Measurements from ENCODE around the gene KCNIP1.
"Not testable (repeated sequence)": the region's sequence is repeated elsewhere in the genome, so short reads cannot be mapped to it uniquely, and the experiment has no call there.

The KCNIP1 gene

GRCh38 chr5:170752257-170753215 is 248.7 kb downstream of the KCNIP1 start:
- Mint-ChIP-seq H3K4me1 (ENCODE audit: low read depth) (peaks cover 6% of the 10 kb centered on the region), H3K27me3 (peaks cover 20% of the 10 kb centered on the region), H3K36me3 (ENCODE audit: low read depth) (no peaks in the 10 kb centered on the region), H3K9me3 (no peaks in the 10 kb centered on the region), H3K27ac (no peak overlapping the region), H3K4me3 (no peak overlapping the region)
- intact Hi-C loops (cut with micrococcal nuclease): no loop called here

GRCh38 chr5:170753311-170753710 is 249.5 kb downstream of the KCNIP1 start:
- no peak overlapping the region for H3K4me3 Mint-ChIP-seq
- no peaks in the 10 kb centered on the region for H3K36me3 Mint-ChIP-seq (ENCODE audit: low read depth)
- intact Hi-C loops (cut with micrococcal nuclease): no loop called here
- H3K27ac Mint-ChIP-seq: no peak overlapping the region
- H3K27me3 Mint-ChIP-seq: peaks cover 21% of the 10 kb centered on the region
- H3K9me3 Mint-ChIP-seq: no peaks in the 10 kb centered on the region
- H3K4me1 Mint-ChIP-seq (ENCODE audit: low read depth): peaks cover 6% of the 10 kb centered on the region

- H3K4me1 Mint-ChIP-seq (ENCODE audit: low read depth); H3K27ac Mint-ChIP-seq; H3K4me3 Mint-ChIP-seq; H3K9me3 Mint-ChIP-seq; H3K36me3 Mint-ChIP-seq (ENCODE audit: low read depth); intact Hi-C loops (cut with micrococcal nuclease): not testable (repeated sequence)
- H3K27me3 Mint-ChIP-seq: peaks cover 18% of the 10 kb centered on the region
These were observed 250.7 kb downstream of the KCNIP1 start for GRCh38 chr5:170754508-170754907.

GRCh38 chr5:170755679-170756456 is 252.0 kb downstream of the KCNIP1 start:
- no peaks in the 10 kb centered on the region for H3K36me3 Mint-ChIP-seq (ENCODE audit: low read depth)
- no peaks in the 10 kb centered on the region for H3K9me3 Mint-ChIP-seq
- peaks cover 16% of the 10 kb centered on the region for H3K27me3 Mint-ChIP-seq
- no peak overlapping the region for H3K4me3 Mint-ChIP-seq
- no peak overlapping the region for H3K27ac Mint-ChIP-seq
- peaks cover 6% of the 10 kb centered on the region for H3K4me1 Mint-ChIP-seq (ENCODE audit: low read depth)
- intact Hi-C loops (cut with micrococcal nuclease): no loop called here

GRCh38 chr5:170756691-170757090 is 252.9 kb downstream of the KCNIP1 start:
- intact Hi-C loops (cut with micrococcal nuclease): no loop called here
- Mint-ChIP-seq H3K4me3 (no peak overlapping the region), H3K36me3 (ENCODE audit: low read depth) (no peaks in the 10 kb centered on the region), H3K27me3 (peaks cover 18% of the 10 kb centered on the region), H3K4me1 (ENCODE audit: low read depth) (peaks cover 6% of the 10 kb centered on the region), H3K9me3 (no peaks in the 10 kb centered on the region), H3K27ac (no peak overlapping the region)

GRCh38 chr5:170757182-170757601 is 253.4 kb downstream of the KCNIP1 start:
- no peaks in the 10 kb centered on the region for H3K9me3 Mint-ChIP-seq
- no peak overlapping the region for H3K27ac Mint-ChIP-seq
- H3K4me1 Mint-ChIP-seq (ENCODE audit: low read depth): peaks cover 6% of the 10 kb centered on the region
- H3K36me3 Mint-ChIP-seq (ENCODE audit: low read depth): no peaks in the 10 kb centered on the region
- intact Hi-C loops (cut with micrococcal nuclease): no loop called here
- H3K4me3 Mint-ChIP-seq: no peak overlapping the region
- H3K27me3 Mint-ChIP-seq: peaks cover 14% of the 10 kb centered on the region

- H3K4me3 Mint-ChIP-seq: no peak overlapping the region
- peaks cover 12% of the 10 kb centered on the region for H3K27me3 Mint-ChIP-seq
- intact Hi-C loops (cut with micrococcal nuclease): no loop called here
- peaks cover 6% of the 10 kb centered on the region for H3K4me1 Mint-ChIP-seq (ENCODE audit: low read depth)
- H3K36me3 Mint-ChIP-seq (ENCODE audit: low read depth): no peaks in the 10 kb centered on the region
- no peak overlapping the region for H3K27ac Mint-ChIP-seq
- no peaks in the 10 kb centered on the region for H3K9me3 Mint-ChIP-seq
These were observed 253.8 kb downstream of the KCNIP1 start for GRCh38 chr5:170757669-170758068.

- Mint-ChIP-seq H3K4me3 (no peak overlapping the region), H3K27ac (no peak overlapping the region), H3K27me3 (peaks cover 11% of the 10 kb centered on the region), H3K36me3 (ENCODE audit: low read depth) (no peaks in the 10 kb centered on the region), H3K4me1 (ENCODE audit: low read depth) (peaks cover 6% of the 10 kb centered on the region), H3K9me3 (no peaks in the 10 kb centered on the region)
- intact Hi-C loops (cut with micrococcal nuclease): no loop called here
These were observed 254.7 kb downstream of the KCNIP1 start for GRCh38 chr5:170758481-170758880.

GRCh38 chr5:170760113-170760512 is 256.3 kb downstream of the KCNIP1 start:
- Mint-ChIP-seq H3K4me1 (ENCODE audit: low read depth) (peaks cover 6% of the 10 kb centered on the region), H3K27me3 (peaks cover 11% of the 10 kb centered on the region), H3K4me3 (no peak overlapping the region), H3K27ac (no peak overlapping the region), H3K9me3 (no peaks in the 10 kb centered on the region), H3K36me3 (ENCODE audit: low read depth) (no peaks in the 10 kb centered on the region)
- intact Hi-C loops (cut with micrococcal nuclease): no loop called here

- Mint-ChIP-seq H3K4me3 (no peak overlapping the region), H3K4me1 (ENCODE audit: low read depth) (peaks cover 4% of the 10 kb centered on the region), H3K27me3 (peaks cover 11% of the 10 kb centered on the region), H3K36me3 (ENCODE audit: low read depth) (no peaks in the 10 kb centered on the region), H3K27ac (no peak overlapping the region), H3K9me3 (no peaks in the 10 kb centered on the region)
- intact Hi-C loops (cut with micrococcal nuclease): no loop called here
These were observed 257.4 kb downstream of the KCNIP1 start for GRCh38 chr5:170761048-170761707.

GRCh38 chr5:170761708-170762066 is 257.9 kb downstream of the KCNIP1 start:
- peaks cover 11% of the 10 kb centered on the region for H3K27me3 Mint-ChIP-seq
- H3K9me3 Mint-ChIP-seq: no peaks in the 10 kb centered on the region
- no peaks in the 10 kb centered on the region for H3K36me3 Mint-ChIP-seq (ENCODE audit: low read depth)
- intact Hi-C loops (cut with micrococcal nuclease): no loop called here
- H3K4me3 Mint-ChIP-seq: no peak overlapping the region
- H3K27ac Mint-ChIP-seq: no peak overlapping the region
- H3K4me1 Mint-ChIP-seq (ENCODE audit: low read depth): no peaks in the 10 kb centered on the region

GRCh38 chr5:170762298-170762697 is 258.5 kb downstream of the KCNIP1 start:
- H3K4me1 Mint-ChIP-seq (ENCODE audit: low read depth); intact Hi-C loops (cut with micrococcal nuclease); H3K27ac Mint-ChIP-seq; H3K36me3 Mint-ChIP-seq (ENCODE audit: low read depth); H3K9me3 Mint-ChIP-seq; H3K4me3 Mint-ChIP-seq: not testable (repeated sequence)
- H3K27me3 Mint-ChIP-seq: peaks cover 11% of the 10 kb centered on the region

- H3K27me3 Mint-ChIP-seq: peaks cover 12% of the 10 kb centered on the region
- H3K4me1 Mint-ChIP-seq (ENCODE audit: low read depth); H3K4me3 Mint-ChIP-seq; H3K27ac Mint-ChIP-seq; intact Hi-C loops (cut with micrococcal nuclease); H3K9me3 Mint-ChIP-seq; H3K36me3 Mint-ChIP-seq (ENCODE audit: low read depth): not testable (repeated sequence)
These were observed 262.0 kb downstream of the KCNIP1 start for GRCh38 chr5:170765868-170766267.

GRCh38 chr5:170769246-170769645 is 265.4 kb downstream of the KCNIP1 start:
- Mint-ChIP-seq H3K27me3 (peaks cover 11% of the 10 kb centered on the region), H3K27ac (no peak overlapping the region)
- intact Hi-C loops (cut with micrococcal nuclease): no loop called here

More at GRCh38 chr5:170769246-170769645, 265.4 kb downstream of the KCNIP1 start:
- H3K36me3 Mint-ChIP-seq (ENCODE audit: low read depth): no peaks in the 10 kb centered on the region
- no peaks in the 10 kb centered on the region for H3K4me1 Mint-ChIP-seq (ENCODE audit: low read depth)
- no peaks in the 10 kb centered on the region for H3K9me3 Mint-ChIP-seq
- H3K4me3 Mint-ChIP-seq: no peak overlapping the region

Data from dendritic cell treated with granulocyte-macrophage colony-stimulating factor and Interleukin-4, amounts not matched to agents 40 ng/mL and 50 ng/mL, for 4 days (primary cell).